ENCODE results near the gene NCKAP5. TPM values are rescaled to one million over a fixed set of nuclear protein-coding genes. Genes with fewer than 3 reads are reported as not detected.

Gene NCKAP5
- polyA plus RNA-seq, 2 of the 4 experiments (the other 2 are of a cell fraction): 3.0 to 4.1 TPM

GRCh38 chr2:133248264-133248663 lies 320.0 kb downstream of the NCKAP5 start:
- Histone ChIP-seq H3K4me1 (no peaks in the 10 kb centered on the region), H3K27ac (no peak overlapping the region), H3K9me3 (no peaks in the 10 kb centered on the region), H3K4me2 (no peak overlapping the region), H3K4me3 (no peak overlapping the region)
- ATAC-seq (no peak), DNase-seq (ENCODE audit: low read depth in 1 of 2, low spot score in 1 of 2) (no peak), FAIRE-seq (no peak)
- WGBS (ENCODE audit: missing lambda C conversion rate): 85% methylated on average over 4 of the region's 4 CpGs
- TF ChIP-seq MYC (IDR thresholded peaks at IDR 0.05; ENCODE audit: borderline replicate concordance, low read length) (no peak), POLR2AphosphoS2 (conservative IDR thresholded peaks at IDR 0.05; ENCODE audit: low read length) (no peak), ELK1 (IDR thresholded peaks at IDR 0.05; ENCODE audit: low read depth, low read length) (no peak), E2F6 (IDR thresholded peaks at IDR 0.05; ENCODE audit: borderline replicate concordance, low read depth) (no peak), HMGXB4 (CRISPR knock-in tag; IDR thresholded peaks at IDR 0.05; ENCODE audit: borderline replicate concordance) (no peak), KDM5A (IDR thresholded peaks at IDR 0.05) (no peak), MAZ (IDR thresholded peaks at IDR 0.05; ENCODE audit: borderline replicate concordance, low read depth, low read length) (no peak), HOXA7 (CRISPR knock-in tag; IDR thresholded peaks at IDR 0.05) (no peak), USF2 (IDR thresholded peaks at IDR 0.05) (no peak), PBX3 (IDR thresholded peaks at IDR 0.05) (no peak), HDAC2 (IDR thresholded peaks at IDR 0.05) (no peak), BHLHE40 (IDR thresholded peaks at IDR 0.05; ENCODE audit: low read depth, low read length) (no peak), ZSCAN20 (CRISPR knock-in tag; IDR thresholded peaks at IDR 0.05) (no peak), CHD4 (IDR thresholded peaks at IDR 0.05; ENCODE audit: borderline replicate concordance) (no peak), ZC3H11A (IDR thresholded peaks at IDR 0.05) (no peak), FOSL2 (IDR thresholded peaks at IDR 0.05) (no peak), FOSL2 (CRISPR knock-in tag; IDR thresholded peaks at IDR 0.05) (no peak), RNF2 (IDR thresholded peaks at IDR 0.05; ENCODE audit: borderline replicate concordance, low read depth) (no peak)
- CTCF ChIA-PET: interaction anchor here (1.0 kb wide), 1 partner anchor 596 kb away, joined by 3 read pairs; no protein-coding TSS in a partner anchor
- POLR2A ChIA-PET: no interaction called here

- Histone ChIP-seq H3K4me2 (no peak overlapping the region), H3K9me3 (no peaks in the 10 kb centered on the region), H3K4me3 (no peak overlapping the region), H3K27ac (no peak overlapping the region), H3K4me1 (no peaks in the 10 kb centered on the region)
- ChIA-PET POLR2A (no interaction called here), CTCF (no interaction called here)
- 64% methylated on average over 2 of the region's 2 CpGs for WGBS (ENCODE audit: missing lambda C conversion rate)
- TF ChIP-seq HOXB13 (CRISPR knock-in tag; IDR thresholded peaks at IDR 0.05; ENCODE audit: low read depth) (no peak), FOXS1 (CRISPR knock-in tag; IDR thresholded peaks at IDR 0.05) (no peak), PBX3 (IDR thresholded peaks at IDR 0.05) (no peak)
- DNase-seq (ENCODE audit: low read depth in 1 of 2, low spot score in 1 of 2) (no peak), FAIRE-seq (no peak), ATAC-seq (no peak)
Measured at GRCh38 chr2:133247631-133248030, 320.6 kb downstream of the NCKAP5 start.

Measured in A549 (cell line).